Naive B cell (primary cell): ENCODE measurements around the gene POLR1D. TPM values are rescaled to one million over a fixed set of nuclear protein-coding genes. Genes with fewer than 3 reads are reported as not detected.

ENCODE experiments used
- ATAC-seq, 2 donors: fragments of 150-1000 bp; cut with Tn5 transposase; 2 replicates each; pipeline ENCODE4 v1.10.0; 2021; ENCODE audit warnings: low read depth in 2 of 2, mild to moderate bottlenecking in 2 of 2, moderate library complexity in 2 of 2
- DNase-seq: peaks from one replicate; pipeline ENCODE4 v3.0.0; 2022
- H3K27ac Mint-ChIP-seq, 6 donors: one replicate each; pipeline ENCODE4 v1.8.0; 2020 to 2022; ENCODE audit warnings: mild to moderate bottlenecking in 6 of 6, mixed read lengths in 6 of 6, moderate library complexity in 5 of 6, inconsistent platforms in 2 of 6
- H3K27me3 Mint-ChIP-seq, 3 donors: one replicate each; pipeline ENCODE4 v1.8.0; 2021 to 2022; ENCODE audit warnings: mixed read lengths in 3 of 3, mild to moderate bottlenecking in 1 of 3
- H3K36me3 Mint-ChIP-seq, 2 donors: one replicate each; pipeline ENCODE4 v1.8.0; 2020 to 2022; ENCODE audit warnings: mixed read lengths in 2 of 2, inconsistent platforms in 1 of 2, mild to moderate bottlenecking in 1 of 2
- H3K4me1 Mint-ChIP-seq, 3 donors: one replicate each; pipeline ENCODE4 v1.8.0; 2020 to 2022; ENCODE audit warnings: mixed read lengths in 3 of 3, inconsistent platforms in 1 of 3, mild to moderate bottlenecking in 1 of 3, moderate library complexity in 1 of 3
- H3K4me3 Mint-ChIP-seq, 8 donors: one replicate each; pipeline ENCODE4 v1.8.0; 2020 to 2022; ENCODE audit warnings: mild to moderate bottlenecking in 8 of 8, mixed read lengths in 8 of 8, moderate library complexity in 8 of 8, inconsistent platforms in 2 of 8
- H3K9me3 Mint-ChIP-seq, 7 donors: one replicate each; pipeline ENCODE4 v1.8.0; 2020 to 2022; ENCODE audit warnings: mixed read lengths in 7 of 7, mild to moderate bottlenecking in 5 of 7, inconsistent platforms in 2 of 7, moderate library complexity in 1 of 7
- polyA plus RNA-seq, 6 donors: library from polyadenylated mRNA; unstranded; fragments of 300-500 nt; fragmentation: Illumina TruSeq; gene quantifications; one replicate each; pipeline ENCODE4 v1.2.3, GENCODE V29; 2021; ENCODE audit warnings: low read depth in 6 of 6

The POLR1D gene
- polyA plus RNA-seq, 6 donors from 2014 or later, result 106 to 149 (median 130) TPM

GRCh38 chr13:27636589-27637288, 15.0 kb downstream of the POLR1D start:
- Mint-ChIP-seq H3K27me3 (no peaks in the 10 kb centered on the region), H3K36me3 (peaks cover 0 to 5% of the 10 kb centered on the region in 2 donors), H3K4me3 (no peak overlapping the region), H3K9me3 (no peaks in the 10 kb centered on the region), H3K4me1 (peaks cover 30 to 33% (median 33%) of the 10 kb centered on the region in 3 donors), H3K27ac (peak overlapping the region in 1 of 6 donors; percentile 79)
- ATAC-seq (no peak), DNase-seq (no peak)

GRCh38 chr13:27637289-27637626, 15.6 kb downstream of the POLR1D start:
- peaks cover 31 to 33% (median 32%) of the 10 kb centered on the region in 3 donors for H3K4me1 Mint-ChIP-seq
- no peaks in the 10 kb centered on the region for H3K9me3 Mint-ChIP-seq
- no peaks in the 10 kb centered on the region for H3K27me3 Mint-ChIP-seq
- peaks cover 0 to 5% of the 10 kb centered on the region in 2 donors for H3K36me3 Mint-ChIP-seq
- no peak overlapping the region for H3K4me3 Mint-ChIP-seq
- H3K27ac Mint-ChIP-seq, result no peak overlapping the region
- ATAC-seq, result no peak
- no peak for DNase-seq

DNA sequence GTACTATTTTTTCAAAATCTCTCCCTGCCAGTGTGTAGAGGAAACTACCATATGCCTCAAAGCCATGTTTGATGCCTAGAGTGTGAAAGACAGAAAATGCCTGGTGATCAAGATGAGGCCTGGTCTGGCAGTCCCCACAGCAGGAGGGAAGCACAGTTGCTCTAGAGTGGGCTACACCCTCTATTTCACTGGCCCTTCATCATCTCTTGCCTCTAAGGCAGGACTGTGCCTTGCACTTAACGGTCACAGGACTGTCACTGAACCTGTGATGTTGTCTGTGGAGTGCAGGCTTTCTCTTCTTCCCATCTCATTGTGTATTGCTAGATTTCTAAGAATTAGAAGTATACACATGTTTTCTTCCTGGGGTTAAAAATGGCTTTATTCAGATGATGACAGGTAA, 16.3 kb downstream of the POLR1D start:
- Mint-ChIP-seq H3K4me1 (peaks cover 29 to 39% (median 34%) of the 10 kb centered on the region in 3 donors), H3K9me3 (no peaks in the 10 kb centered on the region), H3K36me3 (peaks cover 0 to 5% of the 10 kb centered on the region in 2 donors), H3K27ac (peak overlapping the region in 1 of 6 donors; percentile 4), H3K27me3 (no peaks in the 10 kb centered on the region), H3K4me3 (no peak overlapping the region)
- DNase-seq, result no peak
- ATAC-seq, result no peak

DNA sequence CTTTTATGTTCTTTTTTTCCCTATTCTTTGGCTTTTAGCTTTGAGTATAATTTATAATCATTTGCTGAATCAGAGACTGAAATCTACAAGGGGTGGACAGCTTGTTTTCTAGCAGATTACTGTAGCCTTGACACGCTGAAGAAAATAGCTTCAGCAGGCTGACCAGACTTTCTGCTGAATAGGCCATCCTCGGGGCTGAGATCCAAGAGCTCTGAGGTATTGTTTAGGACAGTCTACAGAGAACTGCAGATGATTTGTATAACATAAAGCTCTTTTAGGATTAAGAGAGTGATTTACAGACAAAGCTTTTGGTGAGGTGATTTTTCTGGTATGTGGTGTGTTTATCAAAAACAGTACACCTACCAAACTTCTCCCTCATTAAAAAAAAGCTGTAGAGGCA, 16.8 kb downstream of the POLR1D start:
- Mint-ChIP-seq H3K27me3 (no peaks in the 10 kb centered on the region), H3K27ac (peak overlapping the region in 4 of 6 donors; percentile 4 to 71 (median 52)), H3K36me3 (peaks cover 0 to 5% of the 10 kb centered on the region in 2 donors), H3K4me3 (no peak overlapping the region), H3K4me1 (peaks cover 29 to 41% (median 36%) of the 10 kb centered on the region in 3 donors), H3K9me3 (no peaks in the 10 kb centered on the region)
- no peak for DNase-seq
- ATAC-seq, result no peak

- Mint-ChIP-seq H3K27ac (peak overlapping the region in 1 of 6 donors; percentile 47), H3K4me1 (peaks cover 28 to 43% (median 39%) of the 10 kb centered on the region in 3 donors), H3K36me3 (peaks cover 0 to 7% of the 10 kb centered on the region in 2 donors), H3K9me3 (no peaks in the 10 kb centered on the region), H3K27me3 (no peaks in the 10 kb centered on the region), H3K4me3 (no peak overlapping the region)
- ATAC-seq (no peak), DNase-seq (no peak)
Observed at GRCh38 chr13:27639186-27639585, 17.5 kb downstream of the POLR1D start.

GRCh38 chr13:27641711-27642502, 20.2 kb downstream of the POLR1D start:
- Mint-ChIP-seq H3K9me3 (peaks cover 0 to 2% (median 0%) of the 10 kb centered on the region in 7 donors), H3K36me3 (peaks cover 8 to 12% of the 10 kb centered on the region in 2 donors), H3K27ac (peak overlapping the region in 2 of 6 donors; percentile 2 to 20), H3K27me3 (no peaks in the 10 kb centered on the region), H3K4me3 (no peak overlapping the region), H3K4me1 (peaks cover 39 to 51% (median 50%) of the 10 kb centered on the region in 3 donors)
- DNase-seq, result no peak
- ATAC-seq, result no peak

GRCh38 chr13:27643334-27644132, 21.8 kb downstream of the POLR1D start:
- H3K27ac Mint-ChIP-seq, result peak overlapping the region in 1 of 6 donors; percentile 38
- peaks cover 8 to 12% of the 10 kb centered on the region in 2 donors for H3K36me3 Mint-ChIP-seq
- peaks cover 31 to 47% (median 46%) of the 10 kb centered on the region in 3 donors for H3K4me1 Mint-ChIP-seq
- no peak for DNase-seq
- ATAC-seq, result no peak
- H3K27me3 Mint-ChIP-seq, result no peaks in the 10 kb centered on the region
- H3K4me3 Mint-ChIP-seq, result no peak overlapping the region
- H3K9me3 Mint-ChIP-seq, result peaks cover 0 to 2% (median 0%) of the 10 kb centered on the region in 7 donors

DNA sequence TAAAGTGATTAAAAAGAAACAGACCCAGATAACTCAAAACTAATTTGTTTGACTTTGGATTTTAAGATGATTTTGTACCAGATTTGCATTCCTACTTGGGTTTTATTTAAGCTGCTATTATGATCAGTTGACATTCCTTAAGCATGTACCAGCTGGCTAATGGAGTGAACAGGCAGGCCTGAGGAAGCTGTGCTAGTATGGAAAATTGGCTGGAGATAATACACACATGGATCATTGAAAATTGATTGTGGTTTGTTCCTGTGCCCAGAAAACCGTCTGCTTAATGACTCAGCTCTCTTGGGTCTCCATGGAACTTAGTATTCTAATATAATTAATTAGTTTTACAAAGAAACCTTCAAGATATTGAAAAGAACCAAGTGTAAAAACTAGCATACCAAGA, 22.6 kb downstream of the POLR1D start:
- Mint-ChIP-seq H3K27ac (peak overlapping the region in 1 of 6 donors; percentile 38), H3K27me3 (no peaks in the 10 kb centered on the region), H3K4me1 (peaks cover 28 to 47% (median 42%) of the 10 kb centered on the region in 3 donors), H3K4me3 (no peak overlapping the region), H3K36me3 (peaks cover 15 to 18% of the 10 kb centered on the region in 2 donors), H3K9me3 (peaks cover 0 to 7% (median 2%) of the 10 kb centered on the region in 7 donors)
- no peak for DNase-seq
- no peak for ATAC-seq

GRCh38 chr13:27650312-27650711, 28.6 kb downstream of the POLR1D start:
- no peak overlapping the region for H3K4me3 Mint-ChIP-seq
- H3K27me3 Mint-ChIP-seq, result no peaks in the 10 kb centered on the region
- ATAC-seq, result no peak
- no peak overlapping the region for H3K27ac Mint-ChIP-seq
- peaks cover 5 to 8% (median 7%) of the 10 kb centered on the region in 3 donors for H3K4me1 Mint-ChIP-seq
- H3K36me3 Mint-ChIP-seq, result peaks cover 34 to 40% of the 10 kb centered on the region in 2 donors
- no peak for DNase-seq
- peaks cover 0 to 25% (median 17%) of the 10 kb centered on the region in 7 donors for H3K9me3 Mint-ChIP-seq

- Mint-ChIP-seq H3K27ac (no peak overlapping the region), H3K9me3 (peaks cover 0 to 21% (median 17%) of the 10 kb centered on the region in 7 donors), H3K4me3 (no peak overlapping the region), H3K36me3 (peaks cover 24 to 25% of the 10 kb centered on the region in 2 donors), H3K27me3 (no peaks in the 10 kb centered on the region), H3K4me1 (peaks cover 0 to 9% (median 2%) of the 10 kb centered on the region in 3 donors)
- ATAC-seq (no peak), DNase-seq (no peak)
Observed at GRCh38 chr13:27654059-27654458, 32.4 kb downstream of the POLR1D start.

- Mint-ChIP-seq H3K27ac (peak overlapping the region in 1 of 6 donors; percentile 18), H3K4me3 (no peak overlapping the region), H3K36me3 (peaks cover 16 to 18% of the 10 kb centered on the region in 2 donors), H3K27me3 (no peaks in the 10 kb centered on the region), H3K4me1 (peaks cover 0 to 9% (median 2%) of the 10 kb centered on the region in 3 donors), H3K9me3 (peaks cover 0 to 14% (median 13%) of the 10 kb centered on the region in 7 donors)
- ATAC-seq, result no peak
- DNase-seq, result no peak
Observed at GRCh38 chr13:27654816-27655215, 33.1 kb downstream of the POLR1D start.

DNA sequence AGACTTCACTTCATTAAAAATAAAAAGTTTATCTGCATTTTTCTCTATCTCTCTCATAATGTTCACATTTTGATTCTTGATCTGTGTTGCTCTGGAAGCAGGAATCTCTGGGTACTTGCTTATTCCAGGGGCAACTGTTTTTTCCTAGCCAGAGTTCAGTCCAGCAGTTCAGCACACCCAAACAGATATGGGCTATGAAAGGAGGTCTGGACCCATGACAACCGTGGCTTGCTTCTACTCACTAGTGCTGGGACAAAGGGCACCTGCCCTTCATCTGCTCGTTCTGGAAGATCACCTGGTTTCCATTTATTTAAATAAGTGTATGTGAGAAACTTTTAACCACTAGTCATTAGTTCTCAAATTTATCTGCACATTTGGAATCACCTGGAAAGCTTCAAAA, 36.0 kb downstream of the POLR1D start:
- H3K4me3 Mint-ChIP-seq, result no peak overlapping the region
- no peaks in the 10 kb centered on the region for H3K9me3 Mint-ChIP-seq

GRCh38 chr13:27658546-27658945, 36.9 kb downstream of the POLR1D start:
- Mint-ChIP-seq H3K27me3 (no peaks in the 10 kb centered on the region), H3K4me3 (no peak overlapping the region), H3K9me3 (no peaks in the 10 kb centered on the region), H3K27ac (no peak overlapping the region), H3K4me1 (peaks cover 2 to 24% (median 6%) of the 10 kb centered on the region in 3 donors), H3K36me3 (peaks cover 0 to 7% of the 10 kb centered on the region in 2 donors)
- no peak for DNase-seq
- no peak for ATAC-seq

More for the DNA sequence above, 36.0 kb downstream of the POLR1D start:
- no peak for ATAC-seq
- peaks cover 2 to 24% (median 6%) of the 10 kb centered on the region in 3 donors for H3K4me1 Mint-ChIP-seq
- H3K27me3 Mint-ChIP-seq, result no peaks in the 10 kb centered on the region
- H3K27ac Mint-ChIP-seq, result no peak overlapping the region
- no peak for DNase-seq
- peaks cover 0 to 7% of the 10 kb centered on the region in 2 donors for H3K36me3 Mint-ChIP-seq
